Measurements from ENCODE around the gene PTPN6.

GRCh38 chr12:6917491-6918231, 33.5 kb upstream of the PTPN6 start:
- TF ChIP-seq, protein P1, sequence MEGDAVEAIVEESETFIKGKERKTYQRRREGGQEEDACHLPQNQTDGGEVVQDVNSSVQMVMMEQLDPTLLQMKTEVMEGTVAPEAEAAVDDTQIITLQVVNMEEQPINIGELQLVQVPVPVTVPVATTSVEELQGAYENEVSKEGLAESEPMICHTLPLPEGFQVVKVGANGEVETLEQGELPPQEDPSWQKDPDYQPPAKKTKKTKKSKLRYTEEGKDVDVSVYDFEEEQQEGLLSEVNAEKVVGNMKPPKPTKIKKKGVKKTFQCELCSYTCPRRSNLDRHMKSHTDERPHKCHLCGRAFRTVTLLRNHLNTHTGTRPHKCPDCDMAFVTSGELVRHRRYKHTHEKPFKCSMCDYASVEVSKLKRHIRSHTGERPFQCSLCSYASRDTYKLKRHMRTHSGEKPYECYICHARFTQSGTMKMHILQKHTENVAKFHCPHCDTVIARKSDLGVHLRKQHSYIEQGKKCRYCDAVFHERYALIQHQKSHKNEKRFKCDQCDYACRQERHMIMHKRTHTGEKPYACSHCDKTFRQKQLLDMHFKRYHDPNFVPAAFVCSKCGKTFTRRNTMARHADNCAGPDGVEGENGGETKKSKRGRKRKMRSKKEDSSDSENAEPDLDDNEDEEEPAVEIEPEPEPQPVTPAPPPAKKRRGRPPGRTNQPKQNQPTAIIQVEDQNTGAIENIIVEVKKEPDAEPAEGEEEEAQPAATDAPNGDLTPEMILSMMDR (IDR thresholded peaks at IDR 0.05; ENCODE audit: poor library complexity, severe bottlenecking): no peak
- no peak for TF ChIP-seq SMC3 (conservative IDR thresholded peaks at IDR 0.05; ENCODE audit: poor library complexity)
- no peak for TF ChIP-seq EZH2 (IDR thresholded peaks at IDR 0.05; ENCODE audit: borderline replicate concordance, insufficient read depth, low read length, poor library complexity, severe bottlenecking)
- TF ChIP-seq RAD21 (conservative IDR thresholded peaks at IDR 0.05): no peak
